SH-SY5Y (cell line): ENCODE measurements around the gene CHRDL2.

Experiments
- GATA2 ChIP-seq: IDR thresholded peaks from 2 replicates; pipeline ENCODE4 v1.6.1; 2011; ENCODE audit warnings: mild to moderate bottlenecking, low read depth, low read length
- GATA3 ChIP-seq: IDR thresholded peaks from 2 replicates; pipeline ENCODE4 v1.6.1; 2011; ENCODE audit warnings: low read depth, mild to moderate bottlenecking, low read length, moderate library complexity

DNA sequence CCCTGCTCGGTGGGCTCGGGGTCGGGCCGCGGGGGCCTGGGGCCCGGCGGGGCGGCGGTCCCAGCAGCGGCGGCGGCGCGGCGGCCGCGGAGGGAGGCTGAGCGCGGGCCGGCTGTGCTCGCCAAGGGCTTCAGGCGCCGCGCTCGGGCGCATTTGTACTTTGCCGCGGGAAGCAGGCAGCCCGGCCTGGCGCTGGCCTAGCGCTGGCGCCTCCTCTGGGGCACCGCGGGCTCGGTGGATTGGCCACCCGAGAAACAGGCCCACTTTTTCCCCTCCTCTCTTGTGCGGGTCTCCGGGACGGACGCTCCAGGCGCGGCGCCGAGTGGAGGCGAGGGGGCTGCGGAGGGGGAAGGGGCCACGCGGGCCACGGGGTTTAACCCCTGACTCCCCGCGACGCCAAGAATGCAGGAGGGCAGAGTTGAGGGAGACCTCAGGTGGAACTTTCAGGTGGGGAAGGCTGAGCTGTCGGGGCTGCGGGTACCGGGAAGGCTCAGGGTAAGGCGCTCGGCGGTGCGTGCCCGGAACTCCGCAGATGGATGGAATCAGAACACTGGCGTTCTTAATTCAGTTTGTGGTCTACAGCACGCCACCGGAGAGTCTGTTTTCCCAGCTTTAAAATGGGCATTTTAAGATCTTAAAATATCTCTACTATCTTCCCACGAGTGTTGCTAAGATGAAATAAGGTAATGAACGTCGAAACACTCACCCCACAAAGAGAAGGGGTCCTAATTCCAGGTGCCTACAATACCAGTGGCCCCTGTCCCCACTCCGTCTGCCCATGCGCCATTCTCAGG is at the start of gene CHRDL2:
- TF ChIP-seq GATA3 (no peak), GATA2 (no peak)
